ENCODE results near the gene ETV5. TPM values are rescaled to one million over a fixed set of nuclear protein-coding genes. Genes with fewer than 3 reads are reported as not detected.

The ETV5 gene
- total RNA-seq, 1 donor, result 42.3 TPM

DNA sequence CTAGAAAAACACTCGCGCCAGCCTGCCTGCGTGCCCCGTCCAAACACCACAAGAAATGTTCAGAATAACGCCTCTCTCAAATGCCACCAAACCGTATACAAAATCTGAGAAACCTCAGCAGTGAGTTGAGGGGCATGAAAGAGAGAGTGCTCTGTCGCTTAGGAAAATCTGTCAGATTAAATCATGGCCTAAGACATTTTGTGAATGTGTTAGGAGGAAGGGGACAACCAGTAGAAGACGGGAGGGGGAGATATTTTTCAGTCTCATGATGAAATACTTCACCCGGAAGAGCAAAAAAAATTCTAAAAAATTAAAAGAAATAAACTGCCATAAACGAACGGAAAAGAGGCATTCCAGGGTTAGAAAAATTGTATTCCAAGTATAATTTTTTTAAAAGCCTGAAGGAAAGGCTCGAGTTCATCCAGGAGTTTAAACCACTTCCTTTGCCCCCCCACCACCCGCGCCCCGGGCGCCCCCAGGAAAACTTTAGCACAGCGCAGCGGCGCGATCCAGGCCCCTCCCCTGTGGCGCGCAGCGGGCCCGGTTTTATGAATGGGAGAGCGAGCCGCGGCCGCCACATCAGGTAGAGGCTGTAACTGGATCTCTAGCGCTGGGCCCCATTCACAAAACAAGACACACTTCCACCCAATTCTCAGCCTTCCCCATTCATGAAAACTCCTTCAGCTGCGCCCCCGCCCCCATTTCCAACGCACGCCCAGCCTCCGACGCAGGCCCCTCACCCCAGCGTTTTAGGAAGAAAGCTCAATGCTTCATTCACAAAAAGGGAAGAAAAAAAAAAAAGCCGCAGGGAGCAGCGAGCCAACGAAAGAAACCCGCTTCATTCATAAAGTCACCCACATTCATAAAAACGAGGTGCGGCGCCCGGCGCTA is 1.4 kb downstream of the ETV5 start:
- H3K27me3 ChIP-seq (ENCODE audit: insufficient read depth, low read length), result no peaks in the 10 kb centered on the region
- peaks cover 39% of the 10 kb centered on the region for H3K4me1 ChIP-seq (ENCODE audit: insufficient read depth, low read length)
- H3K36me3 ChIP-seq (ENCODE audit: insufficient read depth, low read length), result peaks cover 4% of the 10 kb centered on the region
- no peaks in the 10 kb centered on the region for H3K9me3 ChIP-seq (ENCODE audit: low read depth, low read length)
- H2AFZ ChIP-seq (ENCODE audit: low read length), result peak overlapping the region; percentile 85
- peak overlapping the region; percentile 91 for H3K4me2 ChIP-seq (ENCODE audit: insufficient read depth, low read length)
- peak; percentile 88 for DNase-seq (ENCODE audit: insufficient read length, low spot score, missing footprints)
- H3K27ac ChIP-seq (ENCODE audit: low read depth, low read length), result peak overlapping the region; percentile 61
- TF ChIP-seq, protein P1, sequence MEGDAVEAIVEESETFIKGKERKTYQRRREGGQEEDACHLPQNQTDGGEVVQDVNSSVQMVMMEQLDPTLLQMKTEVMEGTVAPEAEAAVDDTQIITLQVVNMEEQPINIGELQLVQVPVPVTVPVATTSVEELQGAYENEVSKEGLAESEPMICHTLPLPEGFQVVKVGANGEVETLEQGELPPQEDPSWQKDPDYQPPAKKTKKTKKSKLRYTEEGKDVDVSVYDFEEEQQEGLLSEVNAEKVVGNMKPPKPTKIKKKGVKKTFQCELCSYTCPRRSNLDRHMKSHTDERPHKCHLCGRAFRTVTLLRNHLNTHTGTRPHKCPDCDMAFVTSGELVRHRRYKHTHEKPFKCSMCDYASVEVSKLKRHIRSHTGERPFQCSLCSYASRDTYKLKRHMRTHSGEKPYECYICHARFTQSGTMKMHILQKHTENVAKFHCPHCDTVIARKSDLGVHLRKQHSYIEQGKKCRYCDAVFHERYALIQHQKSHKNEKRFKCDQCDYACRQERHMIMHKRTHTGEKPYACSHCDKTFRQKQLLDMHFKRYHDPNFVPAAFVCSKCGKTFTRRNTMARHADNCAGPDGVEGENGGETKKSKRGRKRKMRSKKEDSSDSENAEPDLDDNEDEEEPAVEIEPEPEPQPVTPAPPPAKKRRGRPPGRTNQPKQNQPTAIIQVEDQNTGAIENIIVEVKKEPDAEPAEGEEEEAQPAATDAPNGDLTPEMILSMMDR (IDR thresholded peaks at IDR 0.05; ENCODE audit: extremely low read depth, low read depth, low read length), result no peak
- H3K79me2 ChIP-seq (ENCODE audit: insufficient read depth, low read length), result peaks cover 43% of the 10 kb centered on the region
- H4K20me1 ChIP-seq (ENCODE audit: insufficient read depth, low read length), result peaks cover 16% of the 10 kb centered on the region
- peak overlapping the region; percentile 91 for H3K4me3 ChIP-seq (ENCODE audit: insufficient read depth, low read length)

DNA sequence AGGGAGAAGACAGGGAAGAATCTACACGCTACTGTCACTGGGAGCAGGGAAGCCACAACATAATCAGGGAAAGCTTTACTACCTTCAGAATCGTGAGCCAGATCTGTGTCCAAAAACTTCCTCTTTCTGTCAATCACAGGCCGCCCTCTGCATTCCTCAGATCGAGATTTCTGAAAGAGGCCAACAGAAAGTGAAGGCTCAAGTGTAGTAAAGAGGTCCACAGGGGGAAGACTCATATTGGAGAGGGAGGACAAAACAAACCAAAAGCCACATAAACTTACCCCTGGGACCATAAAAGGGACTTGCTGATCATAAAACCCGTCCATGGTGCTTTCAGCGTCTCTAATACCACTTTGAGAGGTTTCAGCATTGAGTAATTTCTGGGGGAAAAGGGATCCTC is 3.3 kb downstream of the ETV5 start:
- peak overlapping the region; percentile 40 for H2AFZ ChIP-seq (ENCODE audit: low read length)
- TF ChIP-seq, protein P1 (IDR thresholded peaks at IDR 0.05; ENCODE audit: extremely low read depth, low read depth, low read length), result no peak
- H3K4me2 ChIP-seq (ENCODE audit: insufficient read depth, low read length), result peak overlapping the region; percentile 60
- peaks cover 37% of the 10 kb centered on the region for H3K4me1 ChIP-seq (ENCODE audit: insufficient read depth, low read length)
- H3K27me3 ChIP-seq (ENCODE audit: insufficient read depth, low read length), result no peaks in the 10 kb centered on the region
- H3K9me3 ChIP-seq (ENCODE audit: low read depth, low read length), result no peaks in the 10 kb centered on the region
- H3K27ac ChIP-seq (ENCODE audit: low read depth, low read length), result peak overlapping the region; percentile 4
- DNase-seq (ENCODE audit: insufficient read length, low spot score, missing footprints), result peak; percentile 70
- H3K4me3 ChIP-seq (ENCODE audit: insufficient read depth, low read length), result no peak overlapping the region
- peaks cover 19% of the 10 kb centered on the region for H4K20me1 ChIP-seq (ENCODE audit: insufficient read depth, low read length)
- H3K36me3 ChIP-seq (ENCODE audit: insufficient read depth, low read length), result peaks cover 18% of the 10 kb centered on the region
- peaks cover 46% of the 10 kb centered on the region for H3K79me2 ChIP-seq (ENCODE audit: insufficient read depth, low read length)

DNA sequence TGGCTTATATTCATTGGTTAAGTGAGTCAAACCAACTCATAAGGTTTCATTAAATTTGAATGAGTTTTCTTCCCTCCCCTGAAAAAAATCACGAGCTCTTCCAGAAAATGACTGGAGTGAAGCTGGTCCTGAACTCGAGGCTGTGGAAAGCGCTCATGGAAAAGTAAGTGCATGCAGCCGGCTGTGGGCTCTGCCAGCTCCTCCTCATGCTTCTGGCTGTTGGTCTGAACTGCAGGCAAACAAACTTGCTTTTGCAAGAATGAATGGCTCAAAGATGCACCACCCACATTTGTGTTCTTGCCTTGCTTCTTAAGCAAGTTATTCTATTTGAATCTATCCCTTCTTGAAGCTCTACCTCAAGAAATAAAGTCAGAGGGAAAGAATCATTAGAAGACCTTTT is 6.2 kb downstream of the ETV5 start:
- Histone ChIP-seq H3K36me3 (ENCODE audit: insufficient read depth, low read length) (peaks cover 22% of the 10 kb centered on the region), H3K79me2 (ENCODE audit: insufficient read depth, low read length) (peaks cover 37% of the 10 kb centered on the region), H2AFZ (ENCODE audit: low read length) (no peak overlapping the region), H4K20me1 (ENCODE audit: insufficient read depth, low read length) (peaks cover 19% of the 10 kb centered on the region), H3K9me3 (ENCODE audit: low read depth, low read length) (no peaks in the 10 kb centered on the region), H3K27me3 (ENCODE audit: insufficient read depth, low read length) (no peaks in the 10 kb centered on the region), H3K27ac (ENCODE audit: low read depth, low read length) (no peak overlapping the region), H3K4me1 (ENCODE audit: insufficient read depth, low read length) (peaks cover 45% of the 10 kb centered on the region), H3K4me3 (ENCODE audit: insufficient read depth, low read length) (no peak overlapping the region), H3K4me2 (ENCODE audit: insufficient read depth, low read length) (no peak overlapping the region)
- peak; percentile 66 for DNase-seq (ENCODE audit: insufficient read length, low spot score, missing footprints)
- TF ChIP-seq, protein P1 (IDR thresholded peaks at IDR 0.05; ENCODE audit: extremely low read depth, low read depth, low read length), result no peak

DNA sequence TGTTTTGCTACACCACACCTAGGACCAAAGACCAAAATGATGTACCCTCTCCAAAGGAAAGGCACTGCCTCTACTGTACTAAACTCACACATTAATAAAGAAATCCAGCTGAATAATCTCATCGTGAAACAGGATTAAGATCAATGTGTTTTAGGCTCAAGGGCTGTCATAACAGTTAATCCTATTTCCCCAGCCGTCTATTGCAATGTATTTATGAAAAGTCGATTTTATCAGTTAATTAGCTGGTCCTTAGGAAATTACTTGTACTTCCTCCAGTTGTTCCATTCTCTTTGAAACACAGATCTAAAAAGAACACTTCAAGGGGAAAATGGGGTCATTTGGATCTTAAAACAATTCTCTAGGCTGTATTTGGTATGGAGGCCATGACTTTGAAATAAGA is 8.5 kb downstream of the ETV5 start:
- Histone ChIP-seq H2AFZ (ENCODE audit: low read length) (no peak overlapping the region), H3K4me1 (ENCODE audit: insufficient read depth, low read length) (peaks cover 33% of the 10 kb centered on the region), H3K36me3 (ENCODE audit: insufficient read depth, low read length) (peaks cover 30% of the 10 kb centered on the region), H3K9me3 (ENCODE audit: low read depth, low read length) (no peaks in the 10 kb centered on the region), H3K4me3 (ENCODE audit: insufficient read depth, low read length) (no peak overlapping the region), H3K27me3 (ENCODE audit: insufficient read depth, low read length) (no peaks in the 10 kb centered on the region), H3K4me2 (ENCODE audit: insufficient read depth, low read length) (no peak overlapping the region), H3K27ac (ENCODE audit: low read depth, low read length) (no peak overlapping the region), H4K20me1 (ENCODE audit: insufficient read depth, low read length) (peaks cover 14% of the 10 kb centered on the region), H3K79me2 (ENCODE audit: insufficient read depth, low read length) (peaks cover 19% of the 10 kb centered on the region)
- no peak for DNase-seq (ENCODE audit: insufficient read length, low spot score, missing footprints)
- TF ChIP-seq, protein P1 (IDR thresholded peaks at IDR 0.05; ENCODE audit: extremely low read depth, low read depth, low read length), result no peak

All from osteoblast (primary cell).